AG08395 (cell line): ENCODE results near the gene RNF11.

Experiments used
- DNase-seq: peaks from one replicate; pipeline ENCODE4 v3.0.0; 2012; ENCODE audit warnings: mixed read lengths, low spot score

RNF11 gene

DNA sequence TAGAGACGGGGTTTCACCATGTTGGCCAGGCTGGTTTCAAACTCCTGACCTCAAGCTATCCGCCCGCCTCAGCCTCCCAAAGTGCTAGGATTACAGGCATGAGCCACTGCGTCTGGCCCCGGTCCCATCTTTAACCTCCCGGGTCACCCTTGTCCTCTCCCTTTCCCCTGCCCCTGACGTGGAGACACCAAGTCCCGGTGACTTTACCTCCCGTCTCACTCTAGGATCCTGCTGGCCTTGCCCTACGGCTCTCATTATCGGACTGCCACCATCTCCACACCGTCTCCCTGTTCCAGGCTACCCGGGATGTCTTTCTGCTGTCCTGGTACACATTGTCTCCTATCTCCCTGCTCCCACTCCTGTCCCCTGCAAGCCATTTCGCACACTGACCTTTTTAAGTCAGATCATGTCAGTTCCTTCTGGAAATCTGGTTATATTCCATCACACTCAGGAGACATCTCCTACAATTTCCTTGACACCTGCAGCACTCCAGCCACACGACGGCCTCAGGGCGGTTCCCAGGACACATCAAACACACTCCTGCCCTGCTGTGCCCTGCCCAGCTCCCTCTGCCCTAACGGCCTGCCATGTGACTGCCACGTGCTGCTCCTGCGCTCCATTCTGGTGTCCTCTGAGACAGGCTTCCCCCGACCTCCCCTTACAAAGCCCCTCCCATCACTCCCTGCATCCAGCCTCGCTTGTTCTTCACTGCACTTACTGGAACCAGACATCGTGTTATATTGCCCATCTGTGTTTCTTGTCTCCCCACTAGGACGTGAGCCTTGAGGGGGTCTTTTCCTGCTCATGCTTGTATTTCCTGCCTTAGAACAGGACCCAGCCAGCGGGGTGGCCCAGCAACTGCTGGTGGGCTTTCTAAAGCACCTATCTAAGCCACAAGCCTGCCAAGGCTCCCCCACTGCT, 61.6 kb downstream of the RNF11 start:
- no peak for DNase-seq

GRCh38 chr1:51298322-51298705, 62.2 kb downstream of the RNF11 start:
- no peak for DNase-seq

GRCh38 chr1:51299185-51299885, 63.3 kb downstream of the RNF11 start:
- DNase-seq = no peak

- DNase-seq = no peak
Observed at GRCh38 chr1:51299981-51300670, 64.1 kb downstream of the RNF11 start.

DNA sequence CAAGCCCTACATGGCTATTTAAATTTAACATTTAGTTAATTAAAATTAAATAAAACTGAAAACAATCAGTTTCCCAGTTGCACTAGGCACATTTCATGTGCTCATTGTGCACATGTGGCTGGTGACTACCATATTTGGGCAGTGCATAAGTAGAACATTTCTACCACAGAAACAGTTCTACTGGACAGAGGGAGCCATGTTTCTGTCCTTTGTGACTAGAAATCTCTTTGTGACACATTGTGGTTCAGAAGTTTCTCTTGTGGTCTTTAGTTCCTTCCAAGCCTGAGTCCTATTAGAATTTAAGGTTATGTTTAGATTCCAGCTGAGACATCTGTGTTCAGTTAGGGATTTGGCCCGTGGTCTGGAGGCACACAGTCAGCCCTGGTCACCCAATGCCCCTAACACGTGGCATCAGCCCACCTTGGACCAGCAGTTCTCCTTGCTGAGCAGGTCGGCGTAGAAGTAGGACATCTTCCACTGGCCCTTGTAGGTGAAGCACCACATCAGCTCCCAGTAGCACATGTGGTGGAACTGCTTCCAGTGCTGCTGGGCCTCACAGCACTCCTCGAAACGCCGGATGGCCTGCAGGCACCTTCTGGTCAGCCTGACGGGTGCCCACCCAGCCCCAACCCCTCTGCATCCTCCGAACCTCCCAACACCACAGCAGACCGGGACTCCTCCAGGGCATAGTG, 65.2 kb downstream of the RNF11 start:
- peak; percentile 23 for DNase-seq

- no peak for DNase-seq
Observed at GRCh38 chr1:51301844-51302162, 65.7 kb downstream of the RNF11 start.

- DNase-seq = no peak
Observed at GRCh38 chr1:51302270-51302669, 66.2 kb downstream of the RNF11 start.

DNA sequence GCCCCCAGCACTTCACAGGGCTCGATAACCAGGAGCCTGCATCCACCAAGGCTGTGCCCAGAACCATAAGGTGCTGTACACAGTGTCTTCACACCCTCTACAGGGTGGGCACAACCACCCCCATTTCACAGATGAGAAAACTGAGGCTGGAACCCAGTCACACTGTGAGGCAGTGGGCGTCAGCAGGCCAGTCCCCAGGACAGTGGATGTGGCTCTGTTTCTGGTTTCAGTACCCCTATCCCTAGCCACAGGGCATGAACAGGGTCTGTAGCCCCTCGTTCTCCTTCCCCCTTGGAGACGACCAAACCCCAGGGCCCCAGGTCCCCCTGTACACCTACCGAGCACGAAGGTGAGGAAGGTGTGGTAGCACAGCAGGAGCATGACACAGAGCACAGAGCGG, 66.7 kb downstream of the RNF11 start:
- DNase-seq = no peak

- no peak for DNase-seq
Observed at GRCh38 chr1:51303315-51303714, 67.2 kb downstream of the RNF11 start.

DNA sequence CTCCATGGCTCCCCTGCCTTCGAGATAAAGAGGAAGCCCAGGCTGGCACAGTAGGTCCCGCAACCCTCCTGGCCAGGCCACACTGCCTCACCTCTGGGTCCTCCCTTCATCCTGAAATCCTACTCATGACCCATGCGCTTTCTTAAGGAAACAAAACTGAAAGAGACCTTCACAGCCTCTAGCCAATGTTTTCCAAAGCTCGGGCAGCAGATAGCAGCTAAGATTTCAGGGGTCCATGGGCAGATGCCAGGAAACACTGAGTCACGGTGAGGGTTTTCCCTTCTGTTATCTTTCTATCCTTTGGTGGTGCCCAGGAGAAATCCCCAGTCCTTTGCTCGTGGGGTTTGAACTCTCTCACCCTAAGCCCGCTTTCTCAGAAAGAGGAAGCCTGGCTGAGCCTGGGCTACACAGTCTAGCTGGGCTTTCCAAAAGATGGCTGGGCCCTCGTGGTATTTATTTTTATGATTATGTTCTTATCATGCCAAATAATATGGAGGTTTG, 67.7 kb downstream of the RNF11 start:
- DNase-seq = no peak

DNA sequence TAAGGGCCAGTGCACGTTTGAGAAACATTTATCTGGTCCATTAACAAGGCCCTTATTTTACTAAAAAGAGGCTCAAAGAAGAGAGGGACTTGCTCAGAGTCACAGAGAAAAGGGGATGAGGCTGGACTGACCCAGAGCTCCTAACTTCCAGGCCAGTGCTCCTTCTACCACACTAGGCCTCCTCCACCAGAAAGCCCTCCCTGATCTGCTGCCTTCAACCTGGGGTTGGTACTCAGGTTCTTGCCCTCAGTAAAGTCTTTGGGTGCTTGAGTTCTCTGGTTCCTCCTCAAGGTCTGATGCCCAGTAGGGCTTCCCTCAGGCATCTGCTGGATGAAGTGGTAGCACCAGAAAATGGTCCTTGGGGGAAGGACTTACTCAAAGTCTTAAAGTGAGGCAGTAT, 68.3 kb downstream of the RNF11 start:
- no peak for DNase-seq

DNA sequence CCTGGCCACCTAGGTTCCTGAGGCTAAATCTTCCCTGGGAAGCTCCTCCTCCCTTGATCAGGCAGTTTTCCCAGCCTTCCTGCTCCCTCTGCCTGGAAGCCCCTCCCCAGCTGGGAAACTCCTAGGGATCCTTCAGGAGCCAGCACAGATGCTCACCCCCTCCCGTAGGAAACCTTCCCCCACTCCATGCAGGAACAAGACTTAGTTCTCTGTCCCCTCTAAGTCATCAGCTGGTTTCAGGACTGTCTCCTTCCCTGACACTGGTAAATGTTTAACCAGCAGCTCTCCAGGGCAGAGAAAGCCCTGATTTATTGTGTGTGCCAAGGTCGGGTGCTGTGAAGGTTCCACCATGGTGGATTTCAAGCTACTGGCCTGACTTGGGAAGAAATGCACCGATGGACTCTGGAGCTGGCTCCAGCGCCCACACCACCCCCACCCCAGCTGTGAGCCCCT, 69.3 kb downstream of the RNF11 start:
- DNase-seq = no peak

DNA sequence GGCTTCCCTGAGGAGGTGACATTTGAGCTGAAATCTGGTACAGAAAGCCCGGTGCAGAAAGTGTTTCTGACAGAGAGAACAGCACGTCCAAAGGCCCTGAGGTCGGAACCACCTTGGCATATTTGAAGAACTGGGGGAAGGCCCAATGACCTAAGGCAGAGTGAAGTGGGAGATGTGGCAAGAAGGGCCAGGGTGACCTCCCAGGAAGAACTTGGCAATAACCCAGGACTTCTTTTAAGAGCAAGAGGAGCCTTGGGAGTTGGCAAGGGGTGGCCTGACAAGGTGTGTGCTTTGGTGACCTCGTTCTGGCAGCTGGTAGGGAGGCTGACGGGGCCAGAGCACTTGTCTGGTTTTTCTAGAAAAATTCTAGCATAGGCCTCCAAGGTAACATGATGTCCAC, 70.9 kb downstream of the RNF11 start:
- DNase-seq = no peak

DNA sequence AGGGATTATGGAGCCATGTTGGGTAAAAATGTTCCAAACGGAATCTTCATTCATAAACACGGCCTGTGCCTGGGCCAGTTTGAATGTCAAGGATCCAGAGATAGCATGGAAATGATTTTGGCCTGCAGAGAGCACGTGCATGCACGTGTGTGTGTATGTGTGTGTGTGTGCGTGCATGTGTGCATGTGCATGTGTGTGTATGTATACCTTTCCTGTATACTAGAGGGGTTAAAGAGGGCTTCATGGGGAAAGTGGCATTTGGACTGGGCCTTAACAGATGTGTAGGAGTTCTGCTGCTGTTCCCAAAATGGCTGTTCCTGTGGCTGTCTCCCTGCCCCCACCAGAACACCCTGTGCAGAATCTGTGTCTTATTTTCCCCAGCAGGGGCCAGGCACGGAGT, 72.6 kb downstream of the RNF11 start:
- no peak for DNase-seq

GRCh38 chr1:51309291-51309690, 73.2 kb downstream of the RNF11 start:
- DNase-seq = no peak

DNA sequence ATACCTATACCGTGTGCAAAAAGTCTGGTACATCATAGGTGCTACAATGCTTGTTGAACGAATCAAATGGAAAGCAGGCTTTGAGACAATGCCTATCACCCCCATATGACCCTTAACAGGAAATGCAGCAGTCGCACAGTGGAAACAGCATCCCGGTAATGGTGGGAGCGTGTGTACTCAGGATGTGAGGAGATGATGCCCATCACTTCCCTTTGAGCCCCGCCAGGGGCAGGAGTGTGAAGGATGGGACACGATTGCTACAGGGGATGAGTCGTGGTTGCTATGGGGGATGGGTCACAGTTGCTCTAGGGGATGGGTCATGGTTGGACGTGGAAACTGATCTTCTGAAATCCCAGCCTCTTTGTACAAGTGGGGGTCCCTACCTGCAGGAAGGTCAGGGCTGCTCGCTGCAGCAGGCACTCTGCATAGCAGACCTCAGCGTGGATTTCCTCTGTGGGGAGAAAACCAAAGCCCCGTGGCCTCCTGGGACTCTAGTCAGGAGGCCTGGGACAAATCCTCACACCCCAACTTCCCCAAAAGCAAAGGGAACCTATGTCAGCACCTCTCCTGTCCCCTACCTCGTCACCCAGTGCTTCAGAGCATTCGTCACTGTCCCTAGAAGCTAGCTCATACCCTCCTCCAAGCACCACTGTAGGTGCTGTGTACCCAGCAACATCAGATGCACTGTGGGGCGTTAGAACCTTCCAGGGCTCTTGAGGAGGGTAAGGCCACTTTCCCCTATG, 75.0 kb downstream of the RNF11 start:
- DNase-seq = no peak

DNA sequence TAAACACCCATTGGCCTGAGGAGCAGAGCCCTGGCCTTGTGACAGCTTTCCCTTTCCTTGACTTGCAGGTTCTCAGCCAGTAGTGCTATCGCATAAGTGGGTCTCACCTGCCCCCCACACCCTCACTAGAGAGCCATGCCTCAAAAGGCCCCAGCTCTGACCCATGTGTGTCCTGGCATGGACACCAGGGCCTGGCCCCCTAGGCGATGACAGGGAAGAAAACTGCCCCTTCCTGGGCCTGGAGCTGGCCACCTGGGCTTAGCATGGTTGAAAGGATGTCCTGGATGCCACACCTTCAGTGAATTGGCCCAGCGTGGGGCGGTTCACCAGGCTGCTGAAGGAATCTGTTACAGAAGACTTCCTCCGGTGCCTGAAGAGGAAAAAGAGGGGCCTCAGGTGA, 75.8 kb downstream of the RNF11 start:
- DNase-seq = no peak

GRCh38 chr1:51312718-51313117, 76.6 kb downstream of the RNF11 start:
- DNase-seq = no peak

DNA sequence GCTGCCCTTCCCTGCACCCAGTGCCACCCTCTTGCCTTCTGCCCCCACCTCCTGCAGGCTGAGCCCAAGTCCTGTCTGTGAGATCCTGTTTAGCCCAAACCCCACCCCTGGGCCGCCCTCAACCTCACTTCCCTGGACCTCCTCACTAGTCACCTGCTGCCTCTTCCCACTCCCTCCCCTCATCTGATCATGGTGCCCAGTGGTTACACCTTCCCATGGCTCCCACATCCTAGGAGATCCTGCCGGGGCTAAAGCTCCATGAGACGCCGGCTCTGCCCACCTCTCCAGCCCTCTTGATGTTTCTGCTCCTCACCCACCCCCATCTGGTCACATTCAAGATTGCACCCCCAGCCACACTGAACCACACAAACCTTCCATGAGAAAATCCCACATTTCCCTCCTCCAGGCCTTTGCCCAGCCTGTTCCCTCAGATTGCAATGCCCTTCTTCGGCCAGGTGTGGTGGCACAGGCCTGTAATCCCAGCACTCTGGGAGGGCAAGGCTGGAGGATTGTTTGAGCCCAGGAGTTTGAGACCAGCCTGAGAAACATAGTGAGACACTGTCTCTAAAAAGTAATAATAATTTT, 77.3 kb downstream of the RNF11 start:
- DNase-seq = no peak

DNA sequence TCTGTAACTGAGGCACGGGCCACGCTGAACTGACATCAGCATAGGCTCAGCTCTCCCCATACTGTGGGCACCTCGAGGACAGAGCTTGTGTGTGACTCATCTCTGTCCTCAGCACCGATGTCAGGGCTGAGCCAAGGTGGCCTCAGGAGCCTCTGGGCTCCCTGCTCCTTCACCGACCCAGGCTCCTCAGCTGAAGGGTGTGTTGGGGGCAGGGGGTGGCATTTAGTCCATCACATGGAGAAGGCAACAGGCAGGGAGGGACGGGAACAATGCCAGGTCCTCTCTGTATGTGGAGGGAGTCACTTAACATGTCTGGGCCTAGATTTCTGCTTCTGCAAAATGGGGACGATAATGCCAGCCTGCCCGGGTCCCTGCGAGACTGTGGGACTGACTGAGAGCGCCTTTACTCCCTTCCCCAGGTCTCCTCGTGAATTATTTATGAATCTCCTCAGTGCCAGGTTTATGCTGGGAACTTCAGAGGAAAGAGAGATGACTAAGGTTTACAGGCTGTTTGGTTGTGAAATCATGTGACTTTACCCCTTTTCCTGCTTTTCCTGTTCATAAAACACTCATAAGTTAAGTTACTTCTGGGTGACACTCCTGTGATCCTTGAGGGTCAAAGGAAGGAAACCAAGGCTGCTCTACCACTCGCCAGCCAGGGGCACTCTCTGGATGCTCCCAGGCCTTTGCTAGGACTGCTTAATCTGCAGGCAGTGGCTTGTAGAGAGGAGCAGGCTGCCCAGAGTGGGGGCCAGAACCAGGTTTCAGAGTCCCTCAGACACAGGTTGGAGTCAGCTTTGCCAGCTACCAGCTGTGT, 78.1 kb downstream of the RNF11 start:
- DNase-seq = peak; percentile 76
